T-helper 17 cell (primary cell): ENCODE measurements around the gene POGLUT3. TPM values are rescaled to one million over a fixed set of nuclear protein-coding genes. Genes with fewer than 3 reads are reported as not detected.

ENCODE experiments used
- ATAC-seq: fragments of 150-1000 bp; cut with Tn5 transposase; 2 replicates; pipeline ENCODE4 v1.10.0; 2021; ENCODE audit warnings: mild to moderate bottlenecking, moderate library complexity
- DNase-seq, 3 donors: peaks; one replicate each; pipeline versions ENCODE4 v3.0.0 to v3.0.0-alpha.2; 2020 to 2021
- H3K9me3 ChIP-seq: one replicate; pipeline ENCODE4 v1.7.0; 2013; ENCODE audit warnings: low read length, mild to moderate bottlenecking; ENCODE audit not compliant: control insufficient read depth, poor library complexity, severe bottlenecking
- H3K27ac Mint-ChIP-seq: one replicate; pipeline ENCODE4 v1.8.0; 2022; ENCODE audit warnings: mild to moderate bottlenecking, moderate library complexity, mixed read lengths
- H3K27me3 Mint-ChIP-seq: one replicate; pipeline ENCODE4 v1.8.0; 2022; ENCODE audit warnings: mixed read lengths
- H3K36me3 Mint-ChIP-seq: one replicate; pipeline ENCODE4 v1.8.0; 2022; ENCODE audit warnings: low read depth, mixed read lengths
- H3K4me1 Mint-ChIP-seq: one replicate; pipeline ENCODE4 v1.8.0; 2022; ENCODE audit warnings: mild to moderate bottlenecking, mixed read lengths
- H3K4me3 Mint-ChIP-seq: one replicate; pipeline ENCODE4 v1.8.0; 2022; ENCODE audit warnings: mild to moderate bottlenecking, moderate library complexity, mixed read lengths
- total RNA-seq, 4 donors: library from RNA in 2 of 4; stranded (reverse) in 2 of 4; gene quantifications; one replicate each; pipeline ENCODE4 v1.2.3 and lab custom pipeline; 2022 to 2026

The POGLUT3 gene
- total RNA-seq, 2 donors from 2014 or later: 5.5 to 7.7 TPM

GRCh38 chr11:108495326-108495725 lies 2.9 kb downstream of the POGLUT3 start:
- Mint-ChIP-seq H3K27ac (no peak overlapping the region), H3K36me3 (no peaks in the 10 kb centered on the region), H3K4me3 (no peak overlapping the region), H3K27me3 (no peaks in the 10 kb centered on the region), H3K4me1 (peaks cover 18% of the 10 kb centered on the region)
- ATAC-seq (no peak), DNase-seq (no peak)
- no peaks in the 10 kb centered on the region for H3K9me3 ChIP-seq

- ATAC-seq (no peak), DNase-seq (no peak)
- Mint-ChIP-seq H3K36me3 (no peaks in the 10 kb centered on the region), H3K4me3 (no peak overlapping the region), H3K4me1 (peaks cover 18% of the 10 kb centered on the region), H3K27ac (no peak overlapping the region), H3K27me3 (no peaks in the 10 kb centered on the region)
- no peaks in the 10 kb centered on the region for H3K9me3 ChIP-seq
These were observed 4.0 kb downstream of the POGLUT3 start for GRCh38 chr11:108494182-108494581.

GRCh38 chr11:108491936-108492335 lies 6.2 kb downstream of the POGLUT3 start:
- Mint-ChIP-seq H3K4me3 (no peak overlapping the region), H3K4me1 (peaks cover 8% of the 10 kb centered on the region), H3K36me3 (peaks cover 7% of the 10 kb centered on the region), H3K27ac (peak overlapping the region; percentile 39), H3K27me3 (no peaks in the 10 kb centered on the region)
- DNase-seq (no peak), ATAC-seq (no peak)
- no peaks in the 10 kb centered on the region for H3K9me3 ChIP-seq

GRCh38 chr11:108486828-108487227 lies 11.4 kb downstream of the POGLUT3 start:
- ATAC-seq (no peak), DNase-seq (no peak)
- no peaks in the 10 kb centered on the region for H3K9me3 ChIP-seq
- peaks cover 3% of the 10 kb centered on the region for H3K4me1 Mint-ChIP-seq
- H3K36me3 Mint-ChIP-seq: peaks cover 13% of the 10 kb centered on the region
- H3K4me3 Mint-ChIP-seq: no peak overlapping the region
- H3K27ac Mint-ChIP-seq: no peak overlapping the region
- H3K27me3 Mint-ChIP-seq: no peaks in the 10 kb centered on the region

GRCh38 chr11:108486331-108486730 lies 11.9 kb downstream of the POGLUT3 start:
- Mint-ChIP-seq H3K4me1 (peaks cover 3% of the 10 kb centered on the region), H3K27ac (no peak overlapping the region), H3K36me3 (peaks cover 16% of the 10 kb centered on the region), H3K27me3 (no peaks in the 10 kb centered on the region), H3K4me3 (no peak overlapping the region)
- no peak for DNase-seq
- H3K9me3 ChIP-seq: no peaks in the 10 kb centered on the region
- ATAC-seq: no peak

- H3K4me1 Mint-ChIP-seq: peaks cover 3% of the 10 kb centered on the region
- ATAC-seq (no peak), DNase-seq (no peak)
- no peaks in the 10 kb centered on the region for H3K9me3 ChIP-seq
- no peaks in the 10 kb centered on the region for H3K27me3 Mint-ChIP-seq
- H3K27ac Mint-ChIP-seq: peak overlapping the region; percentile 53
- H3K36me3 Mint-ChIP-seq: peaks cover 11% of the 10 kb centered on the region
- H3K4me3 Mint-ChIP-seq: no peak overlapping the region
These were observed 15.0 kb downstream of the POGLUT3 start for GRCh38 chr11:108483163-108483562.

- Mint-ChIP-seq H3K4me1 (no peaks in the 10 kb centered on the region), H3K4me3 (no peak overlapping the region), H3K27ac (no peak overlapping the region), H3K36me3 (peaks cover 2% of the 10 kb centered on the region), H3K27me3 (no peaks in the 10 kb centered on the region)
- no peaks in the 10 kb centered on the region for H3K9me3 ChIP-seq
- ATAC-seq (no peak), DNase-seq (no peak)
These were observed 23.3 kb downstream of the POGLUT3 start for GRCh38 chr11:108474664-108475463.

GRCh38 chr11:108472681-108473080 lies 25.5 kb downstream of the POGLUT3 start:
- ATAC-seq (no peak), DNase-seq (no peak)
- H3K27me3 Mint-ChIP-seq: no peaks in the 10 kb centered on the region
- no peaks in the 10 kb centered on the region for H3K9me3 ChIP-seq
- H3K36me3 Mint-ChIP-seq: peaks cover 2% of the 10 kb centered on the region
- H3K4me1 Mint-ChIP-seq: no peaks in the 10 kb centered on the region
- H3K27ac Mint-ChIP-seq: no peak overlapping the region
- H3K4me3 Mint-ChIP-seq: no peak overlapping the region

- peak overlapping the region; percentile 19 for H3K4me3 Mint-ChIP-seq
- peak overlapping the region; percentile 100 for H3K27ac Mint-ChIP-seq
These were observed 29.7 kb downstream of the POGLUT3 start for GRCh38 chr11:108468478-108468864.

GRCh38 chr11:108467091-108467823 lies 30.9 kb downstream of the POGLUT3 start, which contains the start of gene C11orf65:
TSS of gene C11orf65 (minus strand) at chr11:108467529. CDS start at chr11:108461559, 5,970 bp downstream.
- Mint-ChIP-seq H3K27me3 (no peaks in the 10 kb centered on the region), H3K27ac (peak within 1 kb of the TSS; percentile 100), H3K36me3 (peaks cover 2% of the 10 kb centered on the region), H3K4me3 (peak within 1 kb of the TSS; percentile 98), H3K4me1 (peaks cover 13% of the 10 kb centered on the region)
- DNase-seq (peak; percentile 87 to 91 (median 90)), ATAC-seq (peak; percentile 95)
- H3K9me3 ChIP-seq: no peaks in the 10 kb centered on the region

More at GRCh38 chr11:108468478-108468864, 29.7 kb downstream of the POGLUT3 start:
- no peaks in the 10 kb centered on the region for H3K9me3 ChIP-seq
- no peaks in the 10 kb centered on the region for H3K27me3 Mint-ChIP-seq
- no peak for DNase-seq
- ATAC-seq: no peak
- peaks cover 2% of the 10 kb centered on the region for H3K36me3 Mint-ChIP-seq
- H3K4me1 Mint-ChIP-seq: peaks cover 13% of the 10 kb centered on the region

- Mint-ChIP-seq H3K27me3 (no peaks in the 10 kb centered on the region), H3K4me1 (peaks cover 13% of the 10 kb centered on the region), H3K4me3 (peak overlapping the region; percentile 98), H3K27ac (peak overlapping the region; percentile 100), H3K36me3 (peaks cover 2% of the 10 kb centered on the region)
- DNase-seq (no peak), ATAC-seq (no peak)
- no peaks in the 10 kb centered on the region for H3K9me3 ChIP-seq
These were observed 31.8 kb downstream of the POGLUT3 start for GRCh38 chr11:108466405-108466804.

- DNase-seq (no peak), ATAC-seq (no peak)
- H3K27ac Mint-ChIP-seq: no peak overlapping the region
- no peaks in the 10 kb centered on the region for H3K27me3 Mint-ChIP-seq
- no peaks in the 10 kb centered on the region for H3K4me1 Mint-ChIP-seq
- no peaks in the 10 kb centered on the region for H3K36me3 Mint-ChIP-seq
- H3K9me3 ChIP-seq: no peaks in the 10 kb centered on the region
- no peak overlapping the region for H3K4me3 Mint-ChIP-seq
These were observed 44.9 kb downstream of the POGLUT3 start for GRCh38 chr11:108453207-108453835.
